Measurements from ENCODE around the gene CNGA1. TPM values are rescaled to one million over a fixed set of nuclear protein-coding genes. Genes with fewer than 3 reads are reported as not detected.

CNGA1 gene
- total and polyA plus RNA-seq, 8 donors, result 0.67 to 3.2 (median 1.4) TPM

GRCh38 chr4:48044298-48044697 lies 27.8 kb upstream of the CNGA1 start:
- 95 to 99% methylated on average over 2 of the region's 2 CpGs for WGBS, 2 donors
- TF ChIP-seq CTCF (IDR thresholded peaks at IDR 0.05), result no peak
- no peak for DNase-seq
- FAIRE-seq, result no peak
- Histone ChIP-seq H3K4me3 (no peak overlapping the region), H3K4me1 (peaks cover 0 to 24% (median 10%) of the 10 kb centered on the region in 3 donors), H3K9me3 (no peaks in the 10 kb centered on the region), H3K36me3 (no peaks in the 10 kb centered on the region), H3K27me3 (no peaks in the 10 kb centered on the region), H3K27ac (no peak overlapping the region)
- ATAC-seq, result no peak
- intact Hi-C loops (cut with DNase I), result no loop called here

GRCh38 chr4:48043504-48043903 lies 27.0 kb upstream of the CNGA1 start:
- ATAC-seq (no peak), FAIRE-seq (no peak), DNase-seq (no peak)
- peak overlapping the region in 2 of 4 donors; percentile 19 to 40 for H3K27ac ChIP-seq
- H3K4me1 ChIP-seq, result peaks cover 0 to 24% (median 10%) of the 10 kb centered on the region in 3 donors
- H3K36me3 ChIP-seq, result no peaks in the 10 kb centered on the region
- H3K27me3 ChIP-seq, result no peaks in the 10 kb centered on the region
- 48 to 52% methylated on average over 2 of the region's 2 CpGs for WGBS, 2 donors
- TF ChIP-seq CTCF (IDR thresholded peaks at IDR 0.05), result no peak
- intact Hi-C loops (cut with DNase I), result no loop called here
- no peaks in the 10 kb centered on the region for H3K9me3 ChIP-seq
- H3K4me3 ChIP-seq, result no peak overlapping the region

GRCh38 chr4:48042979-48043461 lies 26.5 kb upstream of the CNGA1 start:
- peak overlapping the region in 2 of 4 donors; percentile 19 to 40 for H3K27ac ChIP-seq

GRCh38 chr4:48041535-48042137 lies 25.2 kb upstream of the CNGA1 start:
- 76 to 93% methylated on average over 4 of the region's 4 CpGs for WGBS, 2 donors
- Histone ChIP-seq H3K36me3 (no peaks in the 10 kb centered on the region), H3K4me3 (no peak overlapping the region), H3K9me3 (no peaks in the 10 kb centered on the region), H3K27ac (no peak overlapping the region), H3K27me3 (no peaks in the 10 kb centered on the region), H3K4me1 (peaks cover 0 to 13% (median 0%) of the 10 kb centered on the region in 3 donors)
- no peak for ATAC-seq
- intact Hi-C loops (cut with DNase I), result no loop called here
- TF ChIP-seq CTCF (IDR thresholded peaks at IDR 0.05), result no peak
- no peak for DNase-seq
- no peak for FAIRE-seq

More at GRCh38 chr4:48042979-48043461, 26.5 kb upstream of the CNGA1 start:
- Histone ChIP-seq H3K9me3 (no peaks in the 10 kb centered on the region), H3K4me3 (no peak overlapping the region), H3K27me3 (no peaks in the 10 kb centered on the region), H3K36me3 (no peaks in the 10 kb centered on the region), H3K4me1 (peaks cover 0 to 20% (median 10%) of the 10 kb centered on the region in 3 donors)
- DNase-seq (no peak), FAIRE-seq (no peak), ATAC-seq (peak in 3 of 4 donors; percentile 14 to 52 (median 15))
- intact Hi-C loops (cut with DNase I), result no loop called here
- TF ChIP-seq CTCF (IDR thresholded peaks at IDR 0.05), result no peak
- WGBS, 2 donors, result 27 to 28% methylated on average over 3 of the region's 3 CpGs

- intact Hi-C loops (cut with DNase I), result no loop called here
- H3K9me3 ChIP-seq, result no peaks in the 10 kb centered on the region
- H3K4me3 ChIP-seq, result no peak overlapping the region
- peaks cover 0 to 13% (median 0%) of the 10 kb centered on the region in 3 donors for H3K4me1 ChIP-seq
- TF ChIP-seq CTCF (IDR thresholded peaks at IDR 0.05), result no peak
- no peak overlapping the region for H3K27ac ChIP-seq
- ATAC-seq, result no peak
- peak; percentile 64 for FAIRE-seq
- no peak for DNase-seq
- no peaks in the 10 kb centered on the region for H3K36me3 ChIP-seq
- no peaks in the 10 kb centered on the region for H3K27me3 ChIP-seq
Observed at GRCh38 chr4:48039561-48039960, 23.1 kb upstream of the CNGA1 start.

Data from pancreas (tissue), 10 donors.